Chondrocyte (in vitro differentiated cells): ENCODE measurements around the gene MAD1L1. TPM values are rescaled to one million over a fixed set of nuclear protein-coding genes. Genes with fewer than 3 reads are reported as not detected.

Experiments used
- DNase-seq: peaks from one replicate; pipeline ENCODE4 v3.0.0; 2021; ENCODE audit warnings: mixed read lengths, low spot score
- H3K27ac Mint-ChIP-seq: one replicate; pipeline ENCODE4 v1.8.0; 2021; ENCODE audit warnings: mild to moderate bottlenecking, moderate library complexity, mixed read lengths; ENCODE audit not compliant: unreplicated experiment
- H3K27me3 Mint-ChIP-seq: 2 replicates; pipeline ENCODE4 v1.8.0; 2021; ENCODE audit warnings: low read depth, mixed read lengths
- H3K36me3 Mint-ChIP-seq: 2 replicates; pipeline ENCODE4 v1.8.0; 2021; ENCODE audit warnings: low read depth, mixed read lengths
- H3K4me1 Mint-ChIP-seq: 2 replicates; pipeline ENCODE4 v1.8.0; 2021; ENCODE audit warnings: low read depth, mild to moderate bottlenecking, mixed read lengths
- H3K4me3 Mint-ChIP-seq: one replicate; pipeline ENCODE4 v1.8.0; 2021; ENCODE audit warnings: mild to moderate bottlenecking, moderate library complexity, mixed read lengths; ENCODE audit not compliant: unreplicated experiment
- H3K9me3 Mint-ChIP-seq: 2 replicates; pipeline ENCODE4 v1.8.0; 2021; ENCODE audit warnings: low read depth, mixed read lengths
- total RNA-seq: library from RNA; stranded (reverse); gene quantifications from 3 replicates; pipeline ENCODE4 v1.2.1, GENCODE V29; 2021
- TF ChIP-seq, protein P1 (sequence below): fragments of 200-600 bp; sonication (generic); IDR thresholded peaks from 2 replicates; pipeline ENCODE4 v1.5.0; 2021; ENCODE audit warnings: antibody characterized with exemption, mild to moderate bottlenecking, moderate library complexity

MAD1L1 gene
- total RNA-seq, 1 donor from 2014 or later: 22.7 TPM

DNA sequence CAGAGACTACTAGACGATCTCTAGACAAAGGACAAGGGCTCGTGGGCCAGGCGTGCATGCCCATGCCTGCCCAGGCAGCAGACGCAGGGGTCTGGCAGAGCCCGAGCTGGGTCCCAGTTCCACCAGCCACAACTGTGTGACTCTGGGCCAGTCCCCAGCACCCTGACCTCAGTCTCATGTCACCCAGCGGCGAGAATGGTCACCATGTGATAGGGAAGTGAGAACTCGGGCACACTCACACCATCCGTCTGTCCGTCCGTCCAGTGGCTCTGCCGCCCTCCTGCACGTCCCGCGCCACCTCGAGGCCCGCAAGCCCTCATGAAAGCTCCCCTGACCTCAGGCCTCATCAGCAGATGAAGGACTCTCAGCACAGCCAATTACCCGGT is 282.7 kb downstream of the MAD1L1 start:
- no peaks in the 10 kb centered on the region for H3K36me3 Mint-ChIP-seq
- no peaks in the 10 kb centered on the region for H3K27me3 Mint-ChIP-seq
- H3K4me1 Mint-ChIP-seq: no peaks in the 10 kb centered on the region
- TF ChIP-seq, protein P1, sequence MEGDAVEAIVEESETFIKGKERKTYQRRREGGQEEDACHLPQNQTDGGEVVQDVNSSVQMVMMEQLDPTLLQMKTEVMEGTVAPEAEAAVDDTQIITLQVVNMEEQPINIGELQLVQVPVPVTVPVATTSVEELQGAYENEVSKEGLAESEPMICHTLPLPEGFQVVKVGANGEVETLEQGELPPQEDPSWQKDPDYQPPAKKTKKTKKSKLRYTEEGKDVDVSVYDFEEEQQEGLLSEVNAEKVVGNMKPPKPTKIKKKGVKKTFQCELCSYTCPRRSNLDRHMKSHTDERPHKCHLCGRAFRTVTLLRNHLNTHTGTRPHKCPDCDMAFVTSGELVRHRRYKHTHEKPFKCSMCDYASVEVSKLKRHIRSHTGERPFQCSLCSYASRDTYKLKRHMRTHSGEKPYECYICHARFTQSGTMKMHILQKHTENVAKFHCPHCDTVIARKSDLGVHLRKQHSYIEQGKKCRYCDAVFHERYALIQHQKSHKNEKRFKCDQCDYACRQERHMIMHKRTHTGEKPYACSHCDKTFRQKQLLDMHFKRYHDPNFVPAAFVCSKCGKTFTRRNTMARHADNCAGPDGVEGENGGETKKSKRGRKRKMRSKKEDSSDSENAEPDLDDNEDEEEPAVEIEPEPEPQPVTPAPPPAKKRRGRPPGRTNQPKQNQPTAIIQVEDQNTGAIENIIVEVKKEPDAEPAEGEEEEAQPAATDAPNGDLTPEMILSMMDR: no peak
- no peaks in the 10 kb centered on the region for H3K9me3 Mint-ChIP-seq
- H3K27ac Mint-ChIP-seq: no peak overlapping the region
- H3K4me3 Mint-ChIP-seq: no peak overlapping the region
- peak; percentile 67 for DNase-seq

- TF ChIP-seq, protein P1: no peak
- H3K27me3 Mint-ChIP-seq: no peaks in the 10 kb centered on the region
- H3K4me3 Mint-ChIP-seq: no peak overlapping the region
- DNase-seq: peak; percentile 81
- H3K9me3 Mint-ChIP-seq: no peaks in the 10 kb centered on the region
- no peak overlapping the region for H3K27ac Mint-ChIP-seq
- no peaks in the 10 kb centered on the region for H3K4me1 Mint-ChIP-seq
- H3K36me3 Mint-ChIP-seq: no peaks in the 10 kb centered on the region
These were observed 283.1 kb downstream of the MAD1L1 start for GRCh38 chr7:1949681-1950055.

DNA sequence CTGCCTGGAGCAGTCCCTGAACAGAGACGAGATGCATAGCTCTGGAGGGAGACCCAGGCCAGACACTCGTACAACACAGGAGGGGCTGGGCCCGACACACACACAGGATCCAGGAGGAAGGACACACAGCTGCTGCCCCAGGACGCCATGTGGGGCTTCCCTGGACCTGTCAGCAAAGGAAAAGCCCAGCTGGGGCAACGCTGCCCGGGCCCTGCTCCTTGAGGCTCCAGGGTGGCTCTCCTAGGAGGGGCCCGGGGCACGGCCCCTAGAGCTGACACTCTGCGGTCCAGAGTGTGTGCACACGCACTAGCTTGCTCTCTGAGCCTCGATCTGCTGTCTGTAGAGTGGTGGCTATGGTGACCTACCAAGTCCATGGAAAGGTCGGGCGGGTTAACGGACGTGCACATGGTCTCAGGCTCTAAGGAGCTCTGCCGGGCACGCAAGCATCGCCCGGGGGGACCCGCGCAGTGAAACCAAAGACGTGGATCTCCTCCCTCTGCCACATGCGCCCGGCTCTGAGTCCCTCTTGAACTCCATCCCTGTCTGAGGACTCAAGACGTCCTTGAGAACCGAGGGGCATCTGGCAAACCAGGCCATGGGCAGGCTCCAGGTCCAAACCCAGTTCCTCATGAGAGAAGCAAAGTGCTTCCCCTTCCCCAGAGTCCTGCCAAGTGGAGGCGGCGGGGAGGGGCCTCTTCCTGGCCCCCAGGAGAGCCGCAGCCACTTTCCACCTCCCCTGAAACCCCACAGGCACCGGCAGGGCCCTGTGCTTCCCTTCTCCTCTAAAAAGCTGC is 283.7 kb downstream of the MAD1L1 start:
- no peaks in the 10 kb centered on the region for H3K27me3 Mint-ChIP-seq
- no peaks in the 10 kb centered on the region for H3K9me3 Mint-ChIP-seq
- TF ChIP-seq, protein P1: no peak
- H3K27ac Mint-ChIP-seq: no peak overlapping the region
- peak; percentile 81 for DNase-seq
- no peak overlapping the region for H3K4me3 Mint-ChIP-seq
- no peaks in the 10 kb centered on the region for H3K36me3 Mint-ChIP-seq
- no peaks in the 10 kb centered on the region for H3K4me1 Mint-ChIP-seq

- TF ChIP-seq, protein P1: no peak
- no peaks in the 10 kb centered on the region for H3K27me3 Mint-ChIP-seq
- H3K27ac Mint-ChIP-seq: no peak overlapping the region
- no peaks in the 10 kb centered on the region for H3K36me3 Mint-ChIP-seq
- peak; percentile 90 for DNase-seq
- no peaks in the 10 kb centered on the region for H3K9me3 Mint-ChIP-seq
- H3K4me3 Mint-ChIP-seq: no peak overlapping the region
- no peaks in the 10 kb centered on the region for H3K4me1 Mint-ChIP-seq
These were observed 284.4 kb downstream of the MAD1L1 start for GRCh38 chr7:1948301-1948796.

GRCh38 chr7:1947586-1948217 is 285.0 kb downstream of the MAD1L1 start:
- H3K9me3 Mint-ChIP-seq: no peaks in the 10 kb centered on the region
- no peak overlapping the region for H3K4me3 Mint-ChIP-seq
- no peaks in the 10 kb centered on the region for H3K4me1 Mint-ChIP-seq

More at GRCh38 chr7:1947586-1948217, 285.0 kb downstream of the MAD1L1 start:
- Mint-ChIP-seq H3K27ac (no peak overlapping the region), H3K27me3 (no peaks in the 10 kb centered on the region), H3K36me3 (no peaks in the 10 kb centered on the region)
- peak; percentile 77 for DNase-seq
- TF ChIP-seq, protein P1: no peak
